NCI-H2029 treated with DMSO at 0.1 percent for 48 hours (cell line): ENCODE results near the gene NPIPA2.
"Not testable (repeated sequence)": the region's sequence is repeated elsewhere in the genome, so short reads cannot be mapped to it uniquely, and the experiment has no call there.

ENCODE experiments used
- DNase-seq: peaks from one replicate; lab custom pipeline; 2025; lab: John Stamatoyannopoulos, UW

The NPIPA2 gene

GRCh38 chr16:14742273-14743128 lies at the start of gene NPIPA2:
NPIPA2 (plus strand) TSS chr16:14742533; CDS start chr16:14748066, 5,533 bp downstream.
- not testable (repeated sequence) for DNase-seq

DNA sequence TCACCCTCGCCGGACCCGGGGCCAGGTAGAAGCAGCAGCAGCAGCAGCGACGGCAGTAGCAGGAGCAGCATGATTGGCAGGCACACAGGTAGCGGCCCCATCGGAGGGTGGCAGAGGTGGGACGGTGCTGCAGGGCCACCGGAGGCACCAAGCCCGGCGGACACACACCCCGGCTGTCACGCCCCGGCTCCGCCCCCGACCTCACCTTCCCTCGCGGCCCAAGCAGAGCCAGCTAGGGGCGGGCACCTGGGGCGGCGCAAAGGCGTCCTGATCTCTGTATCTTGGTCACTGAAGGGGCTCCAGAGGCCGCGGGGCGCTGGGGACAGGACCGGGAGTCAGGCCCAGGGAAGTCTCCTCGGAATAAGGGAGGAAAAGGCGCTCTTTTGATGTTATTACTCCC lies 48.2 kb upstream of the NPIPA2 start, which contains the start of gene PLA2G10:
PLA2G10 (minus strand) TSS at position 180 of the 400 bp plus-strand sequence; CDS start at position 101, 79 bp downstream.
- not testable (repeated sequence) for DNase-seq

DNA sequence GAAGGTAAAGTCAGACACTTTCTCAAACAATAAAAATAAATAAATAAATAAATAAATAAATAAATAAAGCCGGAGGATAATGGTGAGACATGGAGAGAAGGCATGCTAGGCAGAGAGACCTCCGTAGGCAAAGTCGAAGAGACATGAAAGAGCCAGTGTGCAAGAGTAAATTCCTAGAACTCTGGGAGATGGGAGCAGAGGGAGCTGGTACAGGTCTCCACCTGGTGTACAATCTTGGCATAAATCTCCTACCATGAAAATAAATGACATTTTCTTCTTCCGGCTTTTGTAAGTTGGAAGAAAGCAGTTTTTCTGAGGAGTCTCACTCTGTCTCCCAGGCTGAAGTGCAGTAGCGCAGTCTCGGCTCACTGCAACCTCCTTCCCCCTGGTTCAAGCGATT lies 40.5 kb upstream of the NPIPA2 start:
- not testable (repeated sequence) for DNase-seq

GRCh38 chr16:14702672-14703071 lies 39.7 kb upstream of the NPIPA2 start:
- not testable (repeated sequence) for DNase-seq

GRCh38 chr16:14703156-14704011 lies 38.9 kb upstream of the NPIPA2 start, which contains the start of gene NPIPA3:
NPIPA3 (plus strand) TSS chr16:14703411; CDS start chr16:14708944, 5,533 bp downstream.
- not testable (repeated sequence) for DNase-seq

GRCh38 chr16:14733233-14733632 lies 9.1 kb upstream of the NPIPA2 start:
- DNase-seq = not testable (repeated sequence)

- not testable (repeated sequence) for DNase-seq
These were observed 1.4 kb upstream of the NPIPA2 start for GRCh38 chr16:14740832-14741385.

- not testable (repeated sequence) for DNase-seq
These were observed 539 bp upstream of the NPIPA2 start for GRCh38 chr16:14741794-14742193.

DNA sequence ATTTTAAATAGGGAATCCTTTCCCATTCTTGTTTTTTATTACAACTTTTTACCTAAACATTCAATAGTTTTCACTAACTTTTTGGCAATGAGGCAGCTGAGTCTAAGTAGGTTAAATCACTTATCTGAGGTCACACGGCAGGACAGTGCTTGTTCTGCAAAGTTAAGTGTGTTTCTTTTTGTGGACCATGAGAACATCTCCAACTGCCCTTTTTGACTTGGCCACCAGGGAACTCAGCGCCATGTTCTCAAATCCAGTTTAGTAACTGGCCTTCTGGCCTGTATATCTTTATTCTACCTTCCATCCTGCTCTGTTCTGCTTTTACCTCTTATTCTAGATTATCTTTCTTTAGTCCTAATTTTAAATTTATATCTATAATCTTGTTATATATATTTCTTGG lies 31.3 kb downstream of the NPIPA2 start:
- DNase-seq = not testable (repeated sequence)

- DNase-seq = not testable (repeated sequence)
These were observed 33.3 kb downstream of the NPIPA2 start for GRCh38 chr16:14775624-14776023.

GRCh38 chr16:14776763-14777162 lies 34.4 kb downstream of the NPIPA2 start:
- DNase-seq = not testable (repeated sequence)

DNA sequence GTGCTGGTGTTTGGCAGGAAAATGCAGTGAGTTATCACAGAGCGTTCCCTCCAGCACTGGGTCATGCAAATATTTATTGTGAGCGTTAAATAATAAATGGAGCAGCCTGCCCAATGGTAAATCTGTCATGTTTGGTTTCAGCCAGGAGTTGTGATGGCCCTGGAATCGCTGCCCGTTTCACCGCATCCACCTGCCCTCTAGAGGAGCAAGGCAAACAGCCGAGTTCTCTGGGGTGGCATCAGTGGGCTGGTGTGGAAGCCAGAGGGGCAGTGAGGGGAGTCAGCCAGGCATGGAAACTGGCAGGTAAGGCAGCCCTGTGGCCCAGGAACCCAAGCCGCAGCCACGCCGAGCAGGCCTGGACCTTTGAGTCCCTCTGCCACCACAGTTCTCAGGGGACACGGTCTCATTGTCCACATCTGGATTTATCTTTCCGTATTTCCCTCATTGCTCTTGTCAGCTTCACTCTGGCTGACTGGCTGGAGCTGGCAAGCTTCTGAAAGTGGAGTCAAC lies 37.1 kb downstream of the NPIPA2 start:
- DNase-seq = not testable (repeated sequence)

DNA sequence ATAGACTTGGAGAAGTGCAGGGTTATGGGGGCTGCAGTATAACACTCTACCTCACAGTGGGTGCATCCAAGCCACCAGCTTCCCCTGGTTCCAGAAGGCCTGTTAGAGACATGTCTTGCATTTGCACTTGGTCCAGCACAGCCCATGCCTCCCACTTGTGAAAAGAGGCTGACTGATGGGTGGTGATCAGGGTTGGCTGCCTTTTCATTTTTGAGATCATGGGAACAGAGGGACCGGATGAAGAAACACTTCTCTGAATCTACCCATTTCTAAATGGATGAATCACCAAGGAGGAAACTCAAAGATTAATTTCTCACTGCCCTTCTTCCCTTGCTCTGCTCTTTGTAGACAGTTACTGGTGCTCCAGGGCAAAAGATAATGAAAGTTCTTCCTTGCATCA lies 43.8 kb downstream of the NPIPA2 start:
- not testable (repeated sequence) for DNase-seq

- not testable (repeated sequence) for DNase-seq
These were observed 47.2 kb downstream of the NPIPA2 start for GRCh38 chr16:14789577-14789976.

GRCh38 chr16:14790320-14790956 lies 48.1 kb downstream of the NPIPA2 start:
- DNase-seq = not testable (repeated sequence)

- not testable (repeated sequence) for DNase-seq
These were observed 50.6 kb downstream of the NPIPA2 start for GRCh38 chr16:14792914-14793313.

GRCh38 chr16:14797558-14797957 lies 55.2 kb downstream of the NPIPA2 start:
- DNase-seq = not testable (repeated sequence)

DNA sequence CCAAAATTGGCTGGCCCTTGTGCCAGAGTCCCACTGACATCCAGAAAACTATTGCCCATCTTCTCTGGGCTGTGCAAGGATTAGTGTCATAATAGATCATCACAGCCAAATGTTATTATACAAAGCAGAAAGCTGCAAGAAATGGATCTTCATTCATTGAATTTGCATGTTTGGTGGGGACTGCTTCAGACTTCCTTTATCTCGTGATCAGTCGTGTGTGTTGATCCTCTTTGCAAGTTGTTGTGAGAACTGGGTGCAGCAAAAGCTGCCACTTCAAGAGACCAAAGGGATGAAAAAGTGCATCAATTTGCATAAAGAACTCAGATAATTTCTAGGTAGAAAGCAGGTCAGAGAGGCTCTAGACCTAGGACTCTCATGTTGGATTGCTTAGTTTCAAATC lies 61.2 kb downstream of the NPIPA2 start:
- not testable (repeated sequence) for DNase-seq

- DNase-seq = not testable (repeated sequence)
These were observed 64.9 kb downstream of the NPIPA2 start for GRCh38 chr16:14807184-14807678.

DNA sequence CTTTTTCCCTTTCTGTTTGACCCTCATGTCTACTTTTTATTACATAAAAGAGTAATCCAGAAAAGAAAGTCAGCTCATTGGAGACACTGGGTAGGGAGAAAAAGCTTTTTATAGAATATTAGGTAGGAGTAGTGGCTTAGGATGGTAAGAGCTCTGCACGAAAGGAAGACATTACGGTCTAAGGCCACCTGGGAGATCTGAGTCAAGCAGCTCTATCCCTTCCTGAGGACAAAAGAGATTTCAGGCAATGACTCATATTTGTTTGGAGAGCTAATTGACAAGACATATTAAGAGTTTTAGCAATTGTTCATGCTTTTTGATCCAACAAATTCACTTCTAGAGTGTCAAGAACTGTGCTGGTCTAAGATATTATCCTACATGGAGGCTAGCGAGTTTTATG lies 71.6 kb downstream of the NPIPA2 start:
- not testable (repeated sequence) for DNase-seq
